ENCODE measurements around the gene TMEM39A.

DNA sequence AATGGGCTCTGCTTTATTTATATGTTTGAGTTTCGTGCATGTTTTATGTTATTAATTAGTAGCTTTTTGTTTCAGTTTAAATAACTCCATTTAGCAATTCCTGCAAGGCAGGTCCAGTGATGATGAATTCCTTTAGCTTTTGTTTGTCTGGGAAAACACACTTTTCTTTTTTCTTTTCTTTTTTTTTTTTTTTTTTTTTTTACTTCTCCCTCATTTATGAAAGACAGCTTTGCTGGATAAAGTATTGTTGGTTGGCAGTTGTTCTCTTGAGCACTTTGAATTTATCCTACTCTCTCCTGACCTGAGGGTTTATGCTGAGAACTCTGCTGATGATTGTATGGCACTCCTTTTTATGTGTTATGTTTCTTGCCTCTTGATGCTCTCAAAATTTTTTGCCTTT is 35.7 kb downstream of the TMEM39A start:
- TF ChIP-seq, protein P1, sequence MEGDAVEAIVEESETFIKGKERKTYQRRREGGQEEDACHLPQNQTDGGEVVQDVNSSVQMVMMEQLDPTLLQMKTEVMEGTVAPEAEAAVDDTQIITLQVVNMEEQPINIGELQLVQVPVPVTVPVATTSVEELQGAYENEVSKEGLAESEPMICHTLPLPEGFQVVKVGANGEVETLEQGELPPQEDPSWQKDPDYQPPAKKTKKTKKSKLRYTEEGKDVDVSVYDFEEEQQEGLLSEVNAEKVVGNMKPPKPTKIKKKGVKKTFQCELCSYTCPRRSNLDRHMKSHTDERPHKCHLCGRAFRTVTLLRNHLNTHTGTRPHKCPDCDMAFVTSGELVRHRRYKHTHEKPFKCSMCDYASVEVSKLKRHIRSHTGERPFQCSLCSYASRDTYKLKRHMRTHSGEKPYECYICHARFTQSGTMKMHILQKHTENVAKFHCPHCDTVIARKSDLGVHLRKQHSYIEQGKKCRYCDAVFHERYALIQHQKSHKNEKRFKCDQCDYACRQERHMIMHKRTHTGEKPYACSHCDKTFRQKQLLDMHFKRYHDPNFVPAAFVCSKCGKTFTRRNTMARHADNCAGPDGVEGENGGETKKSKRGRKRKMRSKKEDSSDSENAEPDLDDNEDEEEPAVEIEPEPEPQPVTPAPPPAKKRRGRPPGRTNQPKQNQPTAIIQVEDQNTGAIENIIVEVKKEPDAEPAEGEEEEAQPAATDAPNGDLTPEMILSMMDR (IDR thresholded peaks at IDR 0.05) = no peak
- no peak for TF ChIP-seq POLR2A (IDR thresholded peaks at IDR 0.05)

Data from esophagus squamous epithelium (tissue), 4 donors.